Activated CD4-positive, alpha-beta T cell treated with anti-CD3 and anti-CD28 coated beads for 36 hours (primary cell): Measurements from ENCODE around the gene GDAP1L1. TPM values are rescaled to one million over a fixed set of nuclear protein-coding genes. Genes with fewer than 3 reads are reported as not detected.
"Not testable (repeated sequence)": the region's sequence is repeated elsewhere in the genome, so short reads cannot be mapped to it uniquely, and the experiment has no call there.

ENCODE experiments used
- ATAC-seq: fragments of 200-7000 bp; cut with Tn5 transposase; one replicate; pipeline ENCODE4 v1.10.0; 2021; ENCODE audit warnings: mild to moderate bottlenecking, moderate library complexity
- CTCF ChIA-PET: fragments of 350-600 bp; sonication (Branson Sonifier 250); formaldehyde crosslinking; loops from one replicate; lab custom pipeline; 2021; ENCODE audit warnings: antibody characterized with exemption; lab: Charles Lee
- POLR2A ChIA-PET: fragments of 350-600 bp; sonication (Branson Sonifier 250); formaldehyde crosslinking; loops from one replicate; lab custom pipeline; 2021; ENCODE audit warnings: antibody characterized with exemption, inconsistent platforms; lab: Charles Lee
- DNase-seq: peaks from one replicate; pipeline ENCODE4 v3.0.0-alpha.2; 2020
- H3K27ac Mint-ChIP-seq: one replicate; pipeline ENCODE4 v1.8.0; 2021; ENCODE audit warnings: mixed read lengths
- H3K27me3 Mint-ChIP-seq: one replicate; pipeline ENCODE4 v1.8.0; 2021; ENCODE audit warnings: mixed read lengths
- H3K36me3 Mint-ChIP-seq: one replicate; pipeline ENCODE4 v1.8.0; 2021; ENCODE audit warnings: low read depth, mixed read lengths
- H3K4me1 Mint-ChIP-seq: one replicate; pipeline ENCODE4 v1.8.0; 2021; ENCODE audit warnings: mixed read lengths
- H3K4me3 Mint-ChIP-seq: one replicate; pipeline ENCODE4 v1.8.0; 2021; ENCODE audit warnings: mild to moderate bottlenecking, moderate library complexity, mixed read lengths
- H3K9me3 Mint-ChIP-seq: one replicate; pipeline ENCODE4 v1.8.0; 2021; ENCODE audit warnings: low read depth, mixed read lengths
- intact Hi-C, 2 experiments: fragments of 100-400 bp; cut with DNase I in 1 of 2; cut with micrococcal nuclease in 1 of 2; formaldehyde crosslinking; loops; one replicate each; pipeline versions ENCODE4 v1.14.2 to v1.15.1; 2022 to 2024; cut with DNase I, micrococcal nuclease
- total RNA-seq, 2 experiments: library from RNA; stranded (reverse); gene quantifications; one replicate each; pipeline ENCODE4 v1.2.3, GENCODE V29; 2021

Gene GDAP1L1
- total RNA-seq, 2 experiments from 2014 or later, result 0.74 to 0.89 TPM

DNA sequence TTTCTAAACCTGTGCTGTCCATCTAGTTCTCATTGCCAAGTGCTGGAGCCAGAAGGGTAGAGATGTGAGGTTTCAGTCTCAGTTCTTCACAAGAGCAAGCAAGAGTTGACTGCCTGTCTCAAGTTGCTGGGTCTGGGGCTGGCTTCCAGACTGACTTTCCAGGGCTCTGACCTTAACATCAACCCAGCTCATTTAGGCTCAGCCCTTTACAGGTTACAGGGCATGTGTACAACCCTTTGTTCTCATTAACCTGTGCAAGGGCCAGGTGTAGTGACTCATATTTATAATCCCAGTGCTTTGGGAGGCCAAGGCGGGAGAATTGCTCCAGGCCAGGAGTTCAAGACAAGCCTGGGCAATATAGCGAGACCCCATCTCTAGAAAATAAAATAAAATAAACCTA, 33.3 kb downstream of the GDAP1L1 start:
- no peak for ATAC-seq
- DNase-seq, result no peak
- Mint-ChIP-seq H3K9me3 (no peaks in the 10 kb centered on the region), H3K4me1 (no peaks in the 10 kb centered on the region), H3K36me3 (no peaks in the 10 kb centered on the region), H3K27me3 (no peaks in the 10 kb centered on the region), H3K4me3 (no peak overlapping the region), H3K27ac (no peak overlapping the region)
- POLR2A ChIA-PET, result no interaction called here
- CTCF ChIA-PET, result interaction anchor here (0.5 kb wide), 1 partner anchor 31 kb away, joined by 3 read pairs; no protein-coding TSS in a partner anchor
- intact Hi-C loops, result no loop called here

DNA sequence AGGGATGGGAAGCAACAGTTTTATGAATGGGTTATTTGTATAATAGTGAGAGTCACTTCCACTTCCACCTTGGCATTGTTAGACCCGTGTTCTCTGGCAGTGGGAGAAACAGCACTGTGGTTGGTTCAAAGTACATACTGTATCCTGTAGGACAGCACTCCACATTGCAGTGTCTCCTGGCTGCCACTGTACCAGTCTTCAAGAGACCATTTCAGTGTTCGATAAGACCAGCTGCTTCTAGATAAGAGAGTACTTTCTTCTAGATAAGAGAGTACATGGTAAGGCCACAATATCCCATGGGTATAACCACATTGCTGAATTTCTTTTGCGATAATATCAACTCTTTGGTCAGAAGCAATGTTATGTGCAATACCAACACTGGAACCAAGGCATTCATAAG, 35.1 kb downstream of the GDAP1L1 start:
- no peaks in the 10 kb centered on the region for H3K36me3 Mint-ChIP-seq
- CTCF ChIA-PET, result interaction anchor here (0.6 to 0.8 kb wide), 4 partner anchors 9 to 65 kb away, joined by 3 to 5 read pairs (median 3); no protein-coding TSS in a partner anchor
- H3K27ac Mint-ChIP-seq, result no peak overlapping the region
- no peak overlapping the region for H3K4me3 Mint-ChIP-seq
- intact Hi-C loops, result no loop called here
- DNase-seq (no peak), ATAC-seq (no peak)
- POLR2A ChIA-PET, result no interaction called here
- no peaks in the 10 kb centered on the region for H3K4me1 Mint-ChIP-seq
- no peaks in the 10 kb centered on the region for H3K9me3 Mint-ChIP-seq
- no peaks in the 10 kb centered on the region for H3K27me3 Mint-ChIP-seq

DNA sequence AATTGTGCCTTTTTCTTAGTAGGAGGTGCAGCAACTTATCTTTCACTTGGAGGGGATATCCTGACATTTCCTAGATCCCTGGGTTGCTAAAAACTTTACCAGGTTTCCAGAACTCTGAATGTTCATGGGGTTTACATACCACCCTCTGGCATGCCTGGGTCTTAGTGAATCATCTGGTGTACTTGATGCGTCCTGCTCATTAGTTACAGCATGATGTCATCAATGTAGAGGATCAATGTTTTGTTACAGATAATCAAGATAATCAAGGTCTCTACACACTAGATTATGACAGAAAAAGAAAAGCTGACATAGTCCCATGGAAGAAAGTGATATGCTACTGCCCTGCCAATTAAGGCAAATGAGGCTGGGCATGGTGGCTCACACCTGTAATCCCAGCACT, 36.9 kb downstream of the GDAP1L1 start:
- Mint-ChIP-seq H3K27ac (no peak overlapping the region), H3K4me3 (no peak overlapping the region)
- CTCF ChIA-PET, result interaction anchor here (0.7 to 1.0 kb wide), 2 partner anchors 12 to 397 kb away, joined by 3 read pairs; no protein-coding TSS in a partner anchor

DNA sequence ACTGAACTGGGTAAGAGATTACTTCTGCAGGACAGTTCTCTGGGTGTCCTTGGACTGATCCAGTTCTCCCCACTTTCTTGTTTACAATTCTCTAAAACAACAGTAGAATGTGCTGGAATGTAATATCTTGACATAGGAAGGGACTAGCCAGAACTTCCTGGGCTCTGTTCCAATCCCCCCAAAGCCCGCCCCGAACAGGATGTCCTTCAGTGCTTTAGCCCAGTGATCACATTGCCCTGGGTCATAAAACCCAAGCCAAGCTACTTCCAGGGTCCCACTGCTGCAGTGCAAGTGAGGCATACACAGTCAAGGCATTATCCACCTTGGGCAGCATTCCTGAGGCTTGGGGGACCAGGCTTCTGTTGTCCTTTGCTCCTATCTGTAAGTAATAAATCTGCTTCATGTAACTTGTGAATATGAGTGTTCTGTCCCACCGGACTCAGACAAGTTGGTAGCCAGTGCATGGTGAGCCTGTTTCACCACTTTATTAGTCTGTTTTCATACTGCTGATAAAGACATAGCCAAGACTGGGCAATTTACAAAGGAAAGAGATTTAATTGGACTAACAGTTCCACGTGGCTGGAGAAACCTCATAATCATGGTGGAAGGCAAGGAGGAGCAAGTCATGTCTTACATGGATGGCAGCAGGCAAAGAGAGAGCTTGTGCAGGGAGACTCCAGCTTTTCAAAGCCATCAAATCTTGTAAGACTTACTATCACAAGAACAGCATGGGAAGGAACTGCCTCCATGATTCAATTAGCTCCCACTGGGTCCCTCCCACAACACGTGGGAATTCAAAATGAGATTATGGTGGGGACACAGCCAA, 40.4 kb downstream of the GDAP1L1 start:
- ChIA-PET CTCF (interaction anchor here (1.0 kb wide), 1 partner anchor 71 kb away, joined by 3 read pairs; no protein-coding TSS in a partner anchor), POLR2A (no interaction called here)

More for the DNA sequence above, 36.9 kb downstream of the GDAP1L1 start:
- POLR2A ChIA-PET, result no interaction called here
- H3K9me3 Mint-ChIP-seq, result no peaks in the 10 kb centered on the region
- H3K4me1 Mint-ChIP-seq, result peaks cover 2% of the 10 kb centered on the region
- no peaks in the 10 kb centered on the region for H3K27me3 Mint-ChIP-seq
- intact Hi-C loops, result no loop called here
- H3K36me3 Mint-ChIP-seq, result peaks cover 8% of the 10 kb centered on the region
- DNase-seq (no peak), ATAC-seq (no peak)

DNA sequence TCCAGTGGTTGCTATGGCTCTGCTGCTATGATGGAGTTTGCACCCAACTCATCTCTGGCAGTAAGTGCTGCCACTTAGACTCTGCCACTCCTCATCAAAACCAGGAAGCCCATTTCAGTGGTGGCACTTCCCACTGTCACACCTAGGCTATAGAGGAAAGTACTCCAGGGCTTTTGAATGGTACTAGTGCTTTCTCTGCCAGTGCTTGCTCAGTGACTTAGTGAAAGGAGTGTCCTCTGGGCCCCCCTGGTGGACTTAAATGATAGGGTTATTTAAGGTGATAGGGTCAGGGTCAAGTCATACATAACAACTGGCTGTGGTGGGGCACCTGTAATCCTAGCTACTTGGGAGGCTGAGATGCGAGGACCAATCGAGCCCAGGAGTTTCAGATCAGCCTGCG, 41.1 kb downstream of the GDAP1L1 start:
- CTCF ChIA-PET, result no interaction called here
- H3K4me3 Mint-ChIP-seq, result no peak overlapping the region
- DNase-seq, result peak; percentile 10

More for the DNA sequence above, 40.4 kb downstream of the GDAP1L1 start:
- Mint-ChIP-seq H3K36me3 (peaks cover 11% of the 10 kb centered on the region), H3K4me3 (no peak overlapping the region), H3K4me1 (peaks cover 2% of the 10 kb centered on the region), H3K9me3 (no peaks in the 10 kb centered on the region), H3K27ac (no peak overlapping the region), H3K27me3 (no peaks in the 10 kb centered on the region)
- ATAC-seq, result no peak
- intact Hi-C loops, result no loop called here
- DNase-seq, result no peak

DNA sequence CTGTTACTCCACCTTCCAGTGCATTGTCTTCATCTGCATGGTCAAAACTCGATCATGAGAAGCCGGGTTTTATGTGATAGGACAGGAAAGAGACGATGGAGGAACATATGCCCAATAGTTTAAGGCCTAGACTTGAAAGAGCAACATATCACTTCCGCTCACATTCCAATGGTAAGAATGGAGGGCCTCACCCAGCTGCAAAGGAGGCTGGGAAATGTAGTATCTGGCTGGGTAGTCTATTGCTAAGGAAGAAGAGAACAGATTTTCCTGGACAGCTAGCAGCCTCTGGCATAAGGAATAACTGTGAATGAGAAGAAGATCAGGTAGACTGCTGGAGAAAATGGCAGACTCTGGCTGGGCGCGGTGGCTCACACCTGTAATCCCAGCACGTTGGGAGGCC, 44.6 kb downstream of the GDAP1L1 start:
- Mint-ChIP-seq H3K4me1 (peaks cover 2% of the 10 kb centered on the region), H3K27me3 (no peaks in the 10 kb centered on the region), H3K36me3 (peaks cover 14% of the 10 kb centered on the region), H3K27ac (no peak overlapping the region), H3K4me3 (no peak overlapping the region), H3K9me3 (no peaks in the 10 kb centered on the region)
- ChIA-PET POLR2A (no interaction called here), CTCF (interaction anchor here (1.0 to 1.8 kb wide), 2 partner anchors 19 to 76 kb away, joined by 3 to 4 read pairs; partner anchors contain the start of gene FITM2)
- intact Hi-C loops, result no loop called here
- DNase-seq, result no peak
- no peak for ATAC-seq

More for the DNA sequence above, 41.1 kb downstream of the GDAP1L1 start:
- Mint-ChIP-seq H3K9me3 (no peaks in the 10 kb centered on the region), H3K27me3 (no peaks in the 10 kb centered on the region), H3K36me3 (peaks cover 11% of the 10 kb centered on the region), H3K4me1 (peaks cover 2% of the 10 kb centered on the region), H3K27ac (no peak overlapping the region)
- intact Hi-C loops, result no loop called here
- POLR2A ChIA-PET, result no interaction called here
- no peak for ATAC-seq

DNA sequence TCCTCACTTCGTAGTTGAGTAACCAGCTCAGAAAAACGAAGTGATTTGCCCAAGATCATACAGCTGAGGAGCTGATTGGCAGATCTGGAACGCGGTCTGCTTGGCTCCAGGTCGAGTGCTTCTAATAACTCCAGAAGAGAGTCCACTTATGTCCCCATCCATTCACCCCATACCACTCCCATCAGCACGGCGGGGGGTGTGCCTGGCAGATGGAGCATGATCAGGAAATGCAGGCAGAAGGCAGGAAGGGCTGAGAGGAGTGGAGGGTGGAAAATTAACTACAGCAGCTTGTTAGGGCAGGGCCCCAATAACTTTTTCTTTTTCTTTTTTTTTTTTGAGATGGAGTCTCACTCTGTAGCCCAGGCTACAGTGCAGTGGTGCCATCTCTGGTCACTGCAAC, 48.9 kb downstream of the GDAP1L1 start:
- Mint-ChIP-seq H3K27me3 (no peaks in the 10 kb centered on the region), H3K27ac (no peak overlapping the region), H3K4me1 (peaks cover 2% of the 10 kb centered on the region), H3K9me3 (no peaks in the 10 kb centered on the region), H3K4me3 (no peak overlapping the region), H3K36me3 (peaks cover 5% of the 10 kb centered on the region)
- ChIA-PET POLR2A (no interaction called here), CTCF (interaction anchor here (1.1 to 1.8 kb wide), 2 partner anchors 26 to 78 kb away, joined by 3 to 7 read pairs; no protein-coding TSS in a partner anchor)
- DNase-seq, result no peak
- intact Hi-C loops, result no loop called here
- no peak for ATAC-seq

DNA sequence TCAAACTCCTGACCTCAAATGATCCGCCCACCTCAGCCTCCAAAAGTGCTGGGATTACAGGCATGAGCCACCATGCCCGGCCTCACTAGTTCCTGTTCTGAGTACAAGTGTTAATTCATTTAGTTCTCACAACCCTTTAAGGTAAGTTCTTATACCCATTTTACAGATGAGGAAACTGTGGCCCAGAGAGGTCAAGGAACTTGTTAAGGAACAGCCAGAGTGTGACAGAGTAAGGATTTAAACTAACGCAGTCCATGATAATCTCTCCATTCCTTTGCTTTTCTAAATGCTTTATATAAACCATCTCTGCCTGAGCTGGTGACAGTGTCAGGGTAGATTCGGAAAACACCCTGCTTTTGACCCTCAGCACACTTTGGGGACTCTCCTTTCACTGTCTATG, 50.6 kb downstream of the GDAP1L1 start:
- intact Hi-C loops, result no loop called here
- H3K4me3 Mint-ChIP-seq, result no peak overlapping the region
- H3K4me1 Mint-ChIP-seq, result peaks cover 2% of the 10 kb centered on the region
- ChIA-PET CTCF (interaction anchor here (0.7 kb wide), 1 partner anchor 81 kb away, joined by 4 read pairs; no protein-coding TSS in a partner anchor), POLR2A (no interaction called here)
- no peaks in the 10 kb centered on the region for H3K9me3 Mint-ChIP-seq
- no peaks in the 10 kb centered on the region for H3K27me3 Mint-ChIP-seq
- peaks cover 5% of the 10 kb centered on the region for H3K36me3 Mint-ChIP-seq
- ATAC-seq (no peak), DNase-seq (no peak)
- H3K27ac Mint-ChIP-seq, result no peak overlapping the region

DNA sequence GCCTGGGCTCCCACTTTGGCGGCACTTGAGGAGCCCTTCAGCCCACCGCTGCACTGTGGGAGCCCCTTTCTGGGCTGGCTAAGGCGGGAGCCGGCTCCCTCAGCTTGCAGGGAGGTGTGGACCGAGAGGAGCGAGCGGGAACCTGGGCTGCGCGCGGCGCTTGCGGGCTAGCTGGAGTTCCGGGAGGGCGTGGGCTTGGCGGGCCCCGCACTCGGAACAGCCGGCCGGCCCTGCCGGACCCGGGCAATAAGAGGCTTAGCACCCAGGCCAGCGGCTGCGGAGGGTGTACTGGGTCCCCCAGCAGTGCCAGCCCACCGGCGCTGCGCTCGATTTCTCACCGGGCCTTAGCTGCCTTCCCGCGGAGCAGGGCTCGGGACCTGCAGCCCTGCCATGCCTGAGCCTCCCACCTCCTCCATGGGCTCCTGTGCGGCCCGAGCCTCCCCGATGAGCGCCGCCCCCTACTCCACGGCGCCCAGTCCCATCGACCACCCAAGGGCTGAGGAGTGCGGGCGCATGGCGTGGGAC, 52.0 kb downstream of the GDAP1L1 start:
- H3K36me3 Mint-ChIP-seq, H3K27ac Mint-ChIP-seq, H3K27me3 Mint-ChIP-seq, H3K4me1 Mint-ChIP-seq, H3K4me3 Mint-ChIP-seq, DNase-seq, POLR2A ChIA-PET, H3K9me3 Mint-ChIP-seq, ATAC-seq, intact Hi-C loops: not testable (repeated sequence)
- CTCF ChIA-PET, result interaction anchor here (1.3 to 3.7 kb wide), 3 partner anchors 12 to 84 kb away, joined by 4 to 19 read pairs (median 5); partner anchors contain the start of gene FITM2

DNA sequence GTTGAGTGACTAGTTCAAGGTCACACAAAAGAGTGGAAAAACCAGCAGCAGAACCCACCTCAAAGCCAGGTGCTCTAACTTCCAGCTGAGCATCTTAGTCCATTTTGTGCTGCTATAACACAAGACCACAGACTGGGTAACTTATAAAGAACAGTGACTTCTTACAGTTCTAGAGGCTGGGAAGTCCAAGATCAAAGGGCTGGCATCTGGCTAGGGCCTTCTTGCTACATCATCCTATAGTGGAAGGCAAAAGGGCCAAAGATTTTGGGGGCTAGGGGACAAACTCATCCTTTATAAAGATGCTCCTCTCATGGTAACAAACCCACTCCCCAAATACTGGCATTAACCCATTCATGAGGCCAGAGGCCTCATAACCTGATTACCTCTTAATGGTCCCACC, 54.2 kb downstream of the GDAP1L1 start:
- no peak overlapping the region for H3K4me3 Mint-ChIP-seq
- H3K4me1 Mint-ChIP-seq, result peaks cover 5% of the 10 kb centered on the region
- H3K36me3 Mint-ChIP-seq, result peaks cover 2% of the 10 kb centered on the region
- H3K27me3 Mint-ChIP-seq, result no peaks in the 10 kb centered on the region
- no peak overlapping the region for H3K27ac Mint-ChIP-seq
- ChIA-PET POLR2A (no interaction called here), CTCF (interaction anchor here (3.7 kb wide), 1 partner anchor 9 kb away, joined by 19 read pairs; the partner anchor contains the start of gene FITM2)
- intact Hi-C loops, result no loop called here
- no peak for ATAC-seq
- H3K9me3 Mint-ChIP-seq, result no peaks in the 10 kb centered on the region
- DNase-seq, result no peak

DNA sequence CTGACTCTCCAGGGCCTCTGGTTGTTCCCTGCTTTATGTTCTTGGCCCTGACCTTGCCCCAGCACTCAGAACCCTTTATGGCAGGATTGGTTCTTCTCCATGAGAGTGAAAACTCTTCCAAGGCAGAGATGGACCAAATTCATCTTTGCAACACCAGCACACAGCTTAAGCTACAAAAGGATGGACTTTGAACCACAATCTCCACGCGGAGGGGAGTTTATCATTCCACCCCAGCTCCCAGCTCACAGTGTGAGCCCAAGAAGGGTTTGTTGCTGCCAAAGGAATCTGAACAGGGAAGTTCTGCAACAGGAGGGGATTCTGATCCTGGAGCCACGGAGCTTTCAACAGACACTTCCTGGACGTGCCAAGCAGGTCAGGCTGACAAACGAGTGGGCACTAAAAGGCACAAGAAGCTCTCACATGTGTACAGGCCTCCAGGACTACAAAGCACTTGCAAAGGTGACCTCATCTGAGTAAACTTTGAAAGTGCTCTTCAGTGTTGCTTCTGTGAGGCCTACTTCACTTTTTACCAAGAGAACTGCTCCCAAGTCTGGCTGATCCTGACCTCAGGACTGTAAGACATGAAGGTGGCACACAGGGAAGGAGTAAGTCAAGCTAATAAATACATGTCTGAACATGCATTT, 55.0 kb downstream of the GDAP1L1 start:
- Mint-ChIP-seq H3K4me1 (peaks cover 5% of the 10 kb centered on the region), H3K27ac (no peak overlapping the region), H3K36me3 (peaks cover 2% of the 10 kb centered on the region), H3K4me3 (no peak overlapping the region), H3K9me3 (no peaks in the 10 kb centered on the region), H3K27me3 (no peaks in the 10 kb centered on the region)
- no peak for DNase-seq
- ChIA-PET CTCF (interaction anchor here (0.5 to 3.7 kb wide), 3 partner anchors 9 to 86 kb away, joined by 3 to 19 read pairs (median 3); partner anchors contain the start of gene FITM2), POLR2A (no interaction called here)
- intact Hi-C loops, result no loop called here
- no peak for ATAC-seq
